Gastroesophageal sphincter (tissue), 4 donors: ENCODE measurements around the gene GPR62. TPM values are rescaled to one million over a fixed set of nuclear protein-coding genes. Genes with fewer than 3 reads are reported as not detected.
"Not testable (repeated sequence)": the region's sequence is repeated elsewhere in the genome, so short reads cannot be mapped to it uniquely, and the experiment has no call there.

ENCODE experiments used
- ATAC-seq: fragments of 150-250 bp; one replicate; pipeline ENCODE4 v1.9.1; 2016; ENCODE audit warnings: mild to moderate bottlenecking, moderate library complexity
- H3K27ac ChIP-seq, 4 donors: fragments of 200-600 bp; sonication (generic) in 3 of 4; 1 replicate in 3 of 4; 2 replicates in 1 of 4; pipeline ENCODE4 v1.5.1; 2016 to 2019
- H3K27me3 ChIP-seq: fragments of 200-600 bp; sonication (generic); one replicate; pipeline ENCODE4 v1.5.1; 2019
- H3K36me3 ChIP-seq, 2 donors: fragments of 200-600 bp; sonication (generic); one replicate each; pipeline ENCODE4 v1.5.1; 2019; ENCODE audit warnings: control low read depth in 1 of 2
- H3K4me1 ChIP-seq, 3 donors: fragments of 200-600 bp; sonication (generic); 1 replicate in 2 of 3; 2 replicates in 1 of 3; pipeline ENCODE4 v1.5.1; 2016 to 2019; ENCODE audit warnings: control low read depth in 2 of 3
- H3K4me3 ChIP-seq, 2 donors: fragments of 200-600 bp; sonication (generic); one replicate each; pipeline ENCODE4 v1.5.1; 2019; ENCODE audit warnings: mild to moderate bottlenecking in 1 of 2, moderate library complexity in 1 of 2
- H3K9me3 ChIP-seq, 3 donors: fragments of 200-600 bp; sonication (generic); one replicate each; pipeline ENCODE4 v1.5.1; 2017 to 2019; ENCODE audit warnings: control low read depth in 2 of 3
- CTCF ChIP-seq, 4 experiments: fragments of 200-600 bp in 2 of 4; fragments of 450-650 bp in 2 of 4; sonication (generic) in 1 of 4; IDR thresholded peaks; one replicate each; pipeline ENCODE4 v1.5.1; 2017 to 2019; ENCODE audit warnings: antibody characterized with exemption in 4 of 4, mild to moderate bottlenecking in 2 of 4, moderate library complexity in 2 of 4
- EP300 ChIP-seq: sonication (generic); formaldehyde crosslinking; IDR thresholded peaks from one replicate; pipeline ENCODE4 v1.6.1; 2017; ENCODE audit warnings: antibody characterized with exemption, mild to moderate bottlenecking
- POLR2A ChIP-seq, 2 donors: fragments of 450-650 bp; IDR thresholded peaks; one replicate each; pipeline ENCODE4 v1.6.1; 2017; ENCODE audit warnings: antibody characterized with exemption in 2 of 2, mild to moderate bottlenecking in 2 of 2, moderate library complexity in 1 of 2
- POLR2AphosphoS5 ChIP-seq: sonication (generic); formaldehyde crosslinking; IDR thresholded peaks from one replicate; pipeline ENCODE4 v1.6.1; 2017; ENCODE audit warnings: antibody characterized with exemption
- WGBS, 2 donors: methylation state at CpG; one replicate each; pipeline ENCODE4 v1.1.5; 2018; ENCODE audit warnings: low coverage in 1 of 2; 5-methylcytosine and 5-hydroxymethylcytosine counted together
- total RNA-seq, 4 donors: library from RNA; depleted of rRNA; stranded (reverse); fragments of >200 nt; gene quantifications; one replicate each; pipeline ENCODE4 v1.1.0, GENCODE V29; 2016

GPR62 gene
- total RNA-seq, 4 donors from 2014 or later = 0.31 TPM; not detected in 3

GRCh38 chr3:51985063-51985462, 29.9 kb downstream of the GPR62 start:
- no peak overlapping the region for H3K4me3 ChIP-seq
- WGBS, 2 donors = 86 to 100% methylated on average over 1 to 2 of the region's 6 CpGs
- peak overlapping the region in 1 of 4 donors; percentile 1 for H3K27ac ChIP-seq
- H3K27me3 ChIP-seq = no peaks in the 10 kb centered on the region
- H3K9me3 ChIP-seq = no peaks in the 10 kb centered on the region
- peaks cover 0 to 48% (median 16%) of the 10 kb centered on the region in 3 donors for H3K4me1 ChIP-seq
- peaks cover 0 to 10% of the 10 kb centered on the region in 2 donors for H3K36me3 ChIP-seq
- ATAC-seq = no peak
- TF ChIP-seq POLR2A (IDR thresholded peaks at IDR 0.05) = no peak
- TF ChIP-seq CTCF (IDR thresholded peaks at IDR 0.05) = no peak
- no peak for TF ChIP-seq POLR2AphosphoS5
- no peak for TF ChIP-seq EP300

- no peak overlapping the region for H3K4me3 ChIP-seq
- H3K9me3 ChIP-seq = no peaks in the 10 kb centered on the region
- no peak for ATAC-seq
- no peak overlapping the region for H3K27ac ChIP-seq
- 100% methylated on average over 1 of the region's 12 CpGs; no CpG with 5 or more reads in 1 of the 2 donors for WGBS, 2 donors
- no peaks in the 10 kb centered on the region for H3K27me3 ChIP-seq
- peaks cover 0 to 50% (median 16%) of the 10 kb centered on the region in 3 donors for H3K4me1 ChIP-seq
- peaks cover 0 to 3% of the 10 kb centered on the region in 2 donors for H3K36me3 ChIP-seq
- TF ChIP-seq CTCF (IDR thresholded peaks at IDR 0.05) = no peak
- TF ChIP-seq POLR2A (IDR thresholded peaks at IDR 0.05) = no peak
- TF ChIP-seq POLR2AphosphoS5 = no peak
- no peak for TF ChIP-seq EP300
Measured at GRCh38 chr3:51986010-51986947, 31.1 kb downstream of the GPR62 start.

- no peak overlapping the region for H3K4me3 ChIP-seq
- peaks cover 0 to 44% (median 9%) of the 10 kb centered on the region in 3 donors for H3K4me1 ChIP-seq
- ATAC-seq = no peak
- H3K9me3 ChIP-seq = no peaks in the 10 kb centered on the region
- peaks cover 0 to 16% of the 10 kb centered on the region in 2 donors for H3K36me3 ChIP-seq
- 85 to 100% methylated on average over 2 to 6 of the region's 7 CpGs for WGBS, 2 donors
- H3K27ac ChIP-seq = no peak overlapping the region
- no peak for TF ChIP-seq POLR2AphosphoS5
- TF ChIP-seq POLR2A (IDR thresholded peaks at IDR 0.05) = no peak
- no peak for TF ChIP-seq CTCF (IDR thresholded peaks at IDR 0.05)
- TF ChIP-seq EP300 = no peak
- H3K27me3 ChIP-seq = no peaks in the 10 kb centered on the region
Measured at GRCh38 chr3:51987568-51987967, 32.4 kb downstream of the GPR62 start.

- 71 to 76% methylated on average over 12 to 14 of the region's 15 CpGs for WGBS, 2 donors
- peaks cover 0 to 25% of the 10 kb centered on the region in 2 donors for H3K36me3 ChIP-seq
- H3K27ac ChIP-seq = peak overlapping the region in 1 of 4 donors; percentile 54
- no peak for TF ChIP-seq CTCF (IDR thresholded peaks at IDR 0.05)
- no peak for TF ChIP-seq POLR2AphosphoS5
- TF ChIP-seq EP300 = no peak
- TF ChIP-seq POLR2A (IDR thresholded peaks at IDR 0.05) = no peak
- H3K27me3 ChIP-seq = no peaks in the 10 kb centered on the region
- H3K9me3 ChIP-seq = no peaks in the 10 kb centered on the region
- H3K4me1 ChIP-seq = peaks cover 0 to 43% (median 7%) of the 10 kb centered on the region in 3 donors
- no peak for ATAC-seq
- no peak overlapping the region for H3K4me3 ChIP-seq
Measured at GRCh38 chr3:51988286-51989146, 33.3 kb downstream of the GPR62 start.

- H3K4me3 ChIP-seq, H3K9me3 ChIP-seq, H3K27me3 ChIP-seq, ATAC-seq: not testable (repeated sequence)
- no CpG with 5 or more reads among the region's 38 CpGs for WGBS, 2 donors
- H3K36me3 ChIP-seq = peaks cover 0 to 41% of the 10 kb centered on the region in 2 donors
- peak overlapping the region in 3 of 4 donors; percentile 49 to 54 (median 51) for H3K27ac ChIP-seq
- H3K4me1 ChIP-seq = peaks cover 0 to 53% (median 15%) of the 10 kb centered on the region in 3 donors
Measured at GRCh38 chr3:51990501-51990971, 35.4 kb downstream of the GPR62 start.
